H1 (cell line): ENCODE results near the gene CDCA3. TPM values are rescaled to one million over a fixed set of nuclear protein-coding genes. Genes with fewer than 3 reads are reported as not detected.

ENCODE experiments used
- EP300 ChIP-seq, 2 experiments: IDR thresholded peaks; 1 replicate in 1 of 2; 2 replicates in 1 of 2; pipeline ENCODE4 v1.6.1; 2011 to 2012; ENCODE audit warnings: low read depth in 2 of 2, low read length in 2 of 2, mild to moderate bottlenecking in 2 of 2, borderline replicate concordance in 1 of 2, inconsistent platforms in 1 of 2, moderate library complexity in 1 of 2
- PHF8 ChIP-seq: fragments of 200-600 bp; sonication (generic); conservative IDR thresholded peaks from 2 replicates; pipeline ENCODE4 v1.7.1; 2012; ENCODE audit warnings: low read depth, mild to moderate bottlenecking, inconsistent platforms, low read length, moderate library complexity
- SAP30 ChIP-seq: fragments of 300-600 bp; sonication (generic); IDR thresholded peaks from 2 replicates; pipeline ENCODE4 v1.7.1; 2012; ENCODE audit warnings: low read length, moderate library complexity, mild to moderate bottlenecking, inconsistent platforms; ENCODE audit not compliant: insufficient read depth, insufficient replicate concordance
- polyA plus RNA-seq, 7 experiments: library from polyadenylated mRNA; depleted of rRNA in 3 of 7; stranded (reverse) in 5 of 7; unstranded in 2 of 7; fragments of >200 nt in 5 of 7; fragments of 200-250 nt in 2 of 7; gene quantifications; 1 replicate in 5 of 7; 2 replicates in 1 of 7; 4 replicates in 1 of 7; pipeline versions ENCODE4 v1.2.1 to v1.2.3, GENCODE V29; 2011 to 2013; ENCODE audit warnings: missing spikeins in 2 of 7, mixed read lengths in 2 of 7
- total RNA-seq: library from RNA; stranded (reverse); fragmentation: NEBNext Ultra II Directional; extraction: Animal tissue kit (Norgen Biotek cat#: 25700); gene quantifications from 2 replicates; pipeline ENCODE4 v1.2.1, GENCODE V29; 2021
- TF ChIP-seq, protein P1 (sequence below): IDR thresholded peaks from 2 replicates; pipeline ENCODE4 v1.6.1; 2011; ENCODE audit warnings: low read length, improper control_type of control experiment
- TF ChIP-seq, protein P2 (sequence below): IDR thresholded peaks from 2 replicates; pipeline ENCODE4 v1.6.1; 2012; ENCODE audit warnings: inconsistent platforms

Gene CDCA3
- total and polyA plus RNA-seq, 2 of the 8 experiments (the other 6 are each of a cell fraction or from before 2014, with no cell fraction given): 47.7 to 71.2 TPM

DNA sequence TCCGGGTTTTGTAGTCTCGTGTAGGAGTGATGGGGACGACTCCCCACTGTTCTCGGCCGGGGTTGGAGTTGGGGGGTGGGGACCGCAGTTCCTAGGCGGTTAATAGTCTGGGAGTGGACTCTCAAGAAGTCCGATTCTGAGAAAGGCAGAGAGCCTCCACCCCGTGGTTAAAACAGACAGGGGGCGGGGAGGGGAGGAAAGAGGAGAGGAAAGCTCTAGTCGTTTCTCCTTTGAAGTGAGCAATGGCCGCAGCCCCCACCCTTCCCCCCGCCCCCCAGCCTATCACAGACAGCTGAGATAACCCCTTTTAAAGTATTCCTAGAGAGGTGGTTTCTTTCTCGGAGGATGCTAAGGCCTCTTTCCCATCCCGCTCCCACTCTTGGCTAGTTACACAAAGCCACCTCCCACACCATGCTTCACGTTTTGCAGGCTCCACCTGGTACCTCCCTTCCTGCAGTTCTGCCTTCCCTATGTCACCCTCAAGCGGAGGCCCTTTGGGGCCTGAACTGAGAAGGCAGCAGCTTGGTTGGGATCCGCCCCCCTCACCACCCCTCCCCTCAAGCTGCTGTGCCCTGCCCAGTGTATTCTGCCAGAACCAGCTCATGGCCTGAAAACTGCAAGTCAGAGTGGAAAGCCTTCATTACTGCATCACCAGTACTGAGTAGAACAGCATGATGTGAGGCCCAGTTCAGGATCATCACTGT, 1.7 kb upstream of the CDCA3 start (continued):
- TF ChIP-seq, protein P1, sequence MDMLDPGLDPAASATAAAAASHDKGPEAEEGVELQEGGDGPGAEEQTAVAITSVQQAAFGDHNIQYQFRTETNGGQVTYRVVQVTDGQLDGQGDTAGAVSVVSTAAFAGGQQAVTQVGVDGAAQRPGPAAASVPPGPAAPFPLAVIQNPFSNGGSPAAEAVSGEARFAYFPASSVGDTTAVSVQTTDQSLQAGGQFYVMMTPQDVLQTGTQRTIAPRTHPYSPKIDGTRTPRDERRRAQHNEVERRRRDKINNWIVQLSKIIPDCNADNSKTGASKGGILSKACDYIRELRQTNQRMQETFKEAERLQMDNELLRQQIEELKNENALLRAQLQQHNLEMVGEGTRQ: no peak
- TF ChIP-seq, protein P2, sequence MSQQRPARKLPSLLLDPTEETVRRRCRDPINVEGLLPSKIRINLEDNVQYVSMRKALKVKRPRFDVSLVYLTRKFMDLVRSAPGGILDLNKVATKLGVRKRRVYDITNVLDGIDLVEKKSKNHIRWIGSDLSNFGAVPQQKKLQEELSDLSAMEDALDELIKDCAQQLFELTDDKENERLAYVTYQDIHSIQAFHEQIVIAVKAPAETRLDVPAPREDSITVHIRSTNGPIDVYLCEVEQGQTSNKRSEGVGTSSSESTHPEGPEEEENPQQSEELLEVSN: no peak
- no peak for TF ChIP-seq PHF8
- peak; percentile 30 for TF ChIP-seq SAP30
- TF ChIP-seq EP300 (IDR thresholded peaks at IDR 0.05; ENCODE audit: borderline replicate concordance in 1 of 2, low read depth in 2 of 2, low read length in 2 of 2): no peak
